HG02840 (cell line): ENCODE measurements around the gene RAET1E.
"Not testable (repeated sequence)": the region's sequence is repeated elsewhere in the genome, so short reads cannot be mapped to it uniquely, and the experiment has no call there.

ENCODE experiments used
- ATAC-seq: cut with Tn5 transposase; IDR thresholded peaks from one replicate; pipeline ENCODE4 v1.9.1; 2021; ENCODE audit warnings: mild to moderate bottlenecking, moderate library complexity, moderate number of reproducible peaks; ENCODE audit not compliant: unreplicated experiment, low FRiP score

Gene RAET1E

DNA sequence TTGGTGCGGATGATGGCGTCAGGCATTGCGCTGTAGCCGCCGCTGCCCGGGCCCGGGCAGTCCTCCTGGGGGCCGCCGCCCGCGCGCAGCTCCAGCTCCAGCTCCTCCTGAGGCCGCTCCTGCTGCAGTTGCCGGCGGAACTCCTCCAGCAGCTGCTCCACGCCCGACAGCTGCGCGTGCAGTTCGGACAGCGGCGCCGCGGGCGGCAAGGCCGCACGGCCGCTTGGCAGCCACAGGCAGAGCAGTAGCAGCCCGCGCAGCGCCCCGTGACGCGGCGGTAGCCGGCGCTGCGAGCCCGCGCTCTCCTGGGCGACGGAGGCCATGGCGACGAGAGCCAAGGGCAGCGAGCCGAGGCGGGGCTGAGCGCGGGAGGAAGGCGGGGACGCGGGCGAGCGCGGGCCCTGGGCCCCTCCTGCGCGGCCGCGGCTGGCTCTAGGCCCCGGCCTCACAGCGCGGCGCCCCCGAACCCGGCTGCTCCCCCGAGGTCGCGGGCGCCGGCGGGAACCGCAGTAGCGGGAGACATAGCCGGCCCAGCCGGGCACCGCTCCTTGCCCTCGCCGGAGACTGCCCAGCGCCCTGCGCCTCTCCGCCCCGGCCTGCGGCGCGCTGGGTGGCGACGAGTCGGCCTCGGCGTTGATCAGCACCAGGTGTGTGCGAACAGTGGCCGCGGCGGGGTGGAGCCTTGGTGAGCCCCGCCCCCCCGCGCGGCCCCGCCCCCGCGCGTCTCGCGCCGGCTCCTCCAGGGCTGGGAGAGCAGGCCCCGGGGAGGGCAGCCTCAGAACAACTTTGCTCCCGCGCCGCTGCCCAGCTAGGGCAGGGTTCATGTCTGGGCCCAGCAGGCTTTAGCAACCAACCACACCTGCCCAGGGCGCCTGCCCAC lies 34.0 kb downstream of the RAET1E start, which contains the start of gene LRP11:
TSS of gene LRP11 (minus strand) at position 662 of the 880 bp plus-strand sequence. CDS start at position 323, 339 bp downstream.
- ATAC-seq = peak; percentile 68

DNA sequence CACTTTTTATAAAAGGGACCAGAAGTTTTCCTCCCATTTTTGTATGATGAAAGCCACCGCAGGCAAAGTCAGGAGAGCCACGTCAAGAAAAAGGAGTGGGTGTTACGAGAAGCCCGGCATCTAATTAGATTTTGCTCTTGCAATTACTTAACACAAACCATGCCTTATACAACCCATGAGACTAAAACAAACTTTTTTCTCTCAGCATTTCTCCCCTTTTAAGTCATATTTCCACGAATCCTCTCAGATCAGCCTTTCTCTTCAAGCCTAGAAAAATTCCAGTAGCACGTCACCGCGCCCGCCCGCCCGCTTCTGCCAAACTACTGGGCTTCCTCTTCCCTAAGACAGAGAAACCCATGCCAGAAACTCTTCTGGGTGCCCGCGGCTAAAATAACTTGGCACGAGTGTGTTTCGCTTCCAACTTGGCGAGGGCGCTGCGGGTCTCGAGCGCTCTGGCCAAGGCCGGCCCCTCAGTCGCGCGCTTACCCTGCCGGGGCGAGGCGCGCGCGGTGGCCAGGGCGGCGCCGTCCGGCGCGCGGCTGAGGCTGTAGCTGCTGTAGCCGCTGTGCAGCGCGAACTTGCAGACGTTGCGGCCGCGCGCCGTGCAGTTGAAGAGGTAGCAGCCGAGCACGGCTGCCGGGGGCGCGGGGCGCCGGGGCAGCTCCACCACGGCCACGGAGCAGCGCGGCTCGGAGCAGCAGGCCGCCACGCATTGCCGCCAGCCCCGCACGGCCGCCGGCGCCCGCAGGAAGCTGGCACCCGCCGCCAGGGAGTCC lies 34.8 kb downstream of the RAET1E start:
- ATAC-seq = peak; percentile 27

DNA sequence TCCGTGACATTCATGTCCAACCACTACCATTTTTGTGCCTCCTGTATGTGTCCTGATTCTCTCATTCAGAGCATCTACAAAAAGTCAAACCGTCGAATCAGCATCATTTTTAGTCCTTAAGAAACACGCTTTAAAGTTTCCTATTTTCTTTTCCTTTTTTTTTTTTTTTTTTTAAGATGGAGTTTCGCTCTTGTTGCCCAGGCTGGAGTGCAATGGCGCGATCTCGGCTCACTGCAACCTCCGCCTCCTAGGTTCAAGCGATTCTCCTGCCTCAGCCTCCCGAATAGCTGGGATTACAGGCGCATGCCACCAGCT lies 35.5 kb downstream of the RAET1E start:
- ATAC-seq = not testable (repeated sequence)

DNA sequence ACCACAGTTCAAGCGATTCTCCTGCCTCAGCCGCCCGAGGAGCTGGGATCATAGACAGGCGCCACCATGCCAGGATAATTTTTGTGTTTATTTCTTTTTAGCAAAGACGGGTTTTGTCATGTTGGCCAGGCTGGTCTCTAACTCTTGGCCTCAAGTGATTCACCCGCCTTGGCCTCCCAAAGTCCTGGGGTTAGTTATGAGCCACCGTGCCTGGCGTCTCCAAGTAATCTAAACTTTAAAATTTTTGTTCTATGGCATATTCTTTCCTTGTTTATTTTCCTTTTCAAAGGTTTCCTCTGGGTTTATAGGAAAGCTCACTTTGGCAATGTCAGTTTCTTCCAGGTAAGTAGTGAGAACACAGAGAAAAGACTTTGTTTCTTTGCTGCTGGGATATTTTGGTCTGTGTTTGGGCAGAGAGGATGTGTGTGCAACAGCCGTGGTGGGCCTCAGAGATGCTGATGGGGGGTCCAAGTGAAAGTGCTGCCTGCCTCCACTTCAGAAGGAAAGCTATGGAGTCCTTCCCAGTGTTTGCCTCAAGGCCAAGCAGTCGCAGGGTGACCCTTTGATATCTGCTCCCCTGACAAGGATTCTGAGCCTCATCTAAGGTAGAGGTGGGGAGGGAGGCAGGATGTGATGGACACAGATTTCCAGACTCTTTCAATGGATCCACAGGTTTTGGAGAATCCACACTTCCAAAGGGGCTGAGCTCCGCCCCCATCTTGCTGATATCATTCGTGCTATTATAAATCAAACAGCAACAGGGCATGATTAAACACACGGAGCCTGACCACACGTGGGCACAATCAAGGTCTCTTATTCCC lies 36.1 kb downstream of the RAET1E start:
- ATAC-seq = no peak

DNA sequence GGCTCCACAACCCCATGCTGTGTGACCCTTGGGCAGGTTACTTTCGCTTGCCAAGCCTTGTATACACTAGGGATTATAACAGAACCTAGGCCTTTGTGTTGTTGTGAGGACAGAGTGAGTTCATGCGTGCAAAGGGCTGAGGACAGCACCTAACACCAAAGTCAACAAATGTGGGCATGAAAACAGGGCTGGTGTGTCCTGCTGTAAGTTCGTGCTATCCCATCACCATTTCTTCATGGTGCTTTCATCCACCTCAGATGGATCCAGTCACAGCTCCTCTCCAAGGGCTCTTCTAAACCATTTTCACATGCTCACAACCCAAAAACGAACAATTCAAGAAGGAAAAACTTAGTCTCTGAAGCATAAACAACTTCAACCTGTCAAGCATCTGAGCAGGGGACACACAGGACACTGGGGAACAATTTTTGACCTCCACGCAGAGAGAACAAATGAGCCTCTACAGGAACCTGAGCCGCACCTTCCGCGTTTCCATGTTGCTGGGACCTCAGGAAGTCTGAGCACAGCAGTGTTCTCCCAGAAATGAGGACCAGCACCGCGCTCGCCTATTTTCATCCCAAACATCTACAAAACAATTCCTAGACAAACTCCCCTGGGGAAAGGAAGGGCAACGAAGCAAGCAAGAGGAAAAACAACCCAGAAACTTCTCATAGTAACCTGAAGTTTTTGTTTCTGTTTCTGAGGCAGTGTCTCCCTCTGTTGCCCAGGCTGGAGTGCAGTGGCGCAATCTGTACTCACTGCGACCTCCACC lies 36.9 kb downstream of the RAET1E start:
- no peak for ATAC-seq

DNA sequence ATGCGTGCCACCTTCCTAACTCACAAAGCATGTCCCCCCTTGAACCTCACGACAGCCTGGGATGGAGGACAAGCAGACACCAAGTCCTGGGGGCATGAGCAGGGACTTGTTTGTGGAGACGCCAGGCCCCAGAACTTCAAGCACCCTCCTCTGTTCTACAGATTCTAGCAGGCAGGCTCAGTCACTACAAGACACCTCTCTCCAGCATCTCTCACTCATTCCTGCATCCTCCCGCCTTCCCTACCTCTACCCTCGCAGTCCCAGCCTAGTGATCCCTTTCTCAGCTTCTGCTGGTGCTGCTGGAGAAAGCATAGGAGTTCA lies 37.4 kb downstream of the RAET1E start:
- no peak for ATAC-seq

DNA sequence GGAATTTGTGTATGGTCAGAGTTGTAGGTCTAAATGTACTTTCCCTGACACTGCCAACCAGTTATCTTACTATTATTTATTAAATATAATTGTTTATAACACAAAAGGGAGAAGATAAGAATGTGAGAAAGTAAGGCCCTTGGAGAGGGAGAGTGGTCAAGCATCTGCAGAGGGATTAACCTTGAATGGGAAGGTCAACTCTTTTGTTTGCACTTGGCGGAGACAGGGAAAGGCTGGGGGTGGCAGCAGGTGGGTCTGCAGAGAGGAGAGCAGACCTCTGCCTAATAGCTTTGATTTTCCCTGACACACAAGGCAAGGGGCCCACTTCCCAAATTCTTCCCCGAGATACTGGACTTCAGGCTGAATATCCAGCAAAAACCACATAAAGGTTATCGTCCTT lies 38.0 kb downstream of the RAET1E start:
- no peak for ATAC-seq

DNA sequence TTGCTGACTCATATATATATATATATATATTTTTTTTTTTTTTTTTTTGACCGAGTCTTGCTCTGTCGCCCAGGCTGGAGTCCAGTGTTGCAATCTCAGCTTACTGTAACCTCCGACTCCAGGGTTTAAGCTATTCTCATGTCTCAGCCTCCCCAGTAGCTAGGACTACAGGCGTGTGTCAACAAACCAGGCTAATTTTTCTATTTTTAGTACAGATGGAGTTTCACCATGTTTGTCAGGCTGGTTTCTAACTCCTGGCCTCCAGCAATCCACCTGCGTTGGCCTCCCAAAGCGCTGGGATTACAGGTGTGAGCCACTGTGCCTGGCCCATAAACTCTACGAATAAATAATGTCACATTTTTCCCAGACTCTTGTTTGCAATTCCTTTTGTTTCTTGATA lies 38.5 kb downstream of the RAET1E start:
- no peak for ATAC-seq

DNA sequence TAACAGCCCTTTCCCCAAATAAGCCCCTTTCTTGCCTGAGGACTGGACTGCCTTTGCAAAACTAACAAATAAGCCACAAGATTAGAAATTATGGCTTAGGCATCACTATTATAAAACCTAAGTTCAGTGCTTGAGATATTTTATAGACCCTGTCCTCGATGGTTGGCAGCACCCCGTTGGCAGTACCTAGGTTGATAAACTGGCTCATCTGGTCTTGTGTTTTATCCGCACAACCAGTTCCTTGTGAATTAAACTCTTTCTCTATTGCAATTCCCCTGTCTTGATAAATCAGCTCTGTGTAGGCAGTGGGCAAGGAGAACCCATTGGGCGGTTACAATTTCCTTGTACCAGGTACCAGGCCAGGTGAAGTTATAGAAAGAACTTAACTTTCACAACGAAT lies 40.4 kb downstream of the RAET1E start:
- no peak for ATAC-seq

DNA sequence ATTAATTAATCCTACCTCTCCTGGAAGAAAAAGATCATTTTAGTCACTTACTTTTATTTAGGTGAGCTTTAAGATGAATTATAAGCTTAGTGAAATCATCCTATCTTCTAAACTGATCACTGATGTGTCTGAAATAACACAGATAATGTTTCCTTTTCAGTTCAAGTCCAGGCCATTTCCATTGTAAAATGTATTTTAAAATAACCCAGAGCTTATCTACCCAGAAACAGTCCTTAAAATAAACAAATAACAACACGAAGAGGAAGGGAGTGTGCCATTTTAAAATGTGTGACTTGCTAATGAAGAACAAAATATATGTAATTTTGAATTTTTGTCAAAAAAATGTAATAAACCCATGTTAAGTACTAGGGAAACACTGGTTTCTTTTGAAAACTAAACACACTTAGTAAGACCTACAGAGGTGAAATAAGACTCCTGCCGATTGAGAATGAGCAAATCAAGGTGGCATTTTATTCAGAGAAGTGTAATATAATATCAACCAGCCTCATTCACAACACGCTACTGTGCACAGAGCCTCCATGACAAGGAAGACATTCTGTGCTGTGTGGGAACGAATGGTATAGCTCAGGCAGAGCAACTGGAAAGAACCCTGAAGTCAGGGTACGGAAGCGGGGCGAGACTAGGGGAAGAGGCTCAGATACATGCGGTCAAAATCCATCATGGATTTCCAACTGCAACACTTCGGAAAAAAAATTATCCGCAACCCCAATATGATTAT lies 41.5 kb downstream of the RAET1E start:
- ATAC-seq = no peak

DNA sequence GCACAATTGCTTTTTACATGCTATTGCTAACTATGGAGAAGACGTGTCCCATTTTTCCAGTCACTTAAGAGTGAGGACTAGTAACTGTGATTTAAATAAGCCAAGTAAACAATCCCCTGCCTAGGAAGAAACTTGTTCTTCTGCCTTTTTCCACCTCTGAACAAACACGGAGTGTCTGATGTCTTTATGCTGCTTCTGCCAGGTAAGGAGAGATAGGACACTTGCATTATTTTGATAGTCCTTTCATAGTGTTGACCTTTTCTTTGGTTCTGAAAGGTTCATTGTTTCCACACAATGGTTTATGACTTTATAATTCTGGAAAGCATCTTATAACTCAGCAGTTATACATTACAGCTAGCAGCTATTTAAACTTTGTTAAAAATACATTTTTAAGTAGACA lies 42.2 kb downstream of the RAET1E start:
- no peak for ATAC-seq

DNA sequence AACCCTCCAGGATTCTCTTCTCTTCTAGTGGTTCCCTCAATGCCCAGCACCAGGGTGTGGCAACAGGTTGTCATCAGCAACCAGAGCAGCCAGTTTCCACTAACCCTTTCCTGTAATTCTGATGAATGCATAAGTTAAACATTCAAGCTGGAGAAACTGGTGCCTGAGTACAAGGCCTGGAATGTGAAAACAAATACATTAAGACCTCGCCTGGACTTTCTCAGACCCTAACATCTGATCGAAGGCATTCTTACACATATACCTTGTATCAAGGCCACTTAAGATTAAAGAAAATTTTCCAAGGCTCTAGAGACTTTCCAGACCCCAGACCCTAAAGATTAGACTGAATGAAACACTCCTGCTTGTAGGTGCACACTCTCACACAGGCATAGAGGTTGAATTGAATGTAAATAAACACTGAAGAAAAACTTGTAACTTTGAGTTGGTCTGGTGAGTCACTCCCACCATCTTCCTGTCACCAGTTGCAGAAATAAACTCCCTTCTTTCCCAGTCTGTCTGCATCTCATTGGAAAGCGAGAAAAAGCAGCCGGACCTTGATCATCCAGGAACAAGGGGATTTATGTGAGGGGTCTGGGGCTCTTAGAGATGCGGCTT lies 42.8 kb downstream of the RAET1E start:
- ATAC-seq = no peak

DNA sequence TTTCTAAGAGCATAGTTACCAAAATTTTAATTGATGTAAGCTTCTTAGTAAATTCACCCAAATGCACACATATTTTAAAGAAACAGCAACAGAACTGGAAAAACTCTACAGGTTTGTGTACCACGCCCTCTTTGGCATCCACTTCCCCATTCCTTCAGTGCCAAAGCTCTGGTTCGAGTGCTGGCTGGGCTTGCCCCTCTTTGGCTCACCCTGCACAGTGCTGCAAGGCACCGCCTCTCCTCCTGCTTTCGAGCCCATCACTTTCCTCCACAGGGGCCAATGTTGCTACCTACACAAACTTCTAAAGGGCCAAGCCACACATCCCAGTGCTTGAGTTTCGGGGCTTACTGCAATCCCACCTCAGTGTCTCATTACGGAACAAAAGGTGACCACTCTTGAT lies 43.4 kb downstream of the RAET1E start:
- no peak for ATAC-seq

DNA sequence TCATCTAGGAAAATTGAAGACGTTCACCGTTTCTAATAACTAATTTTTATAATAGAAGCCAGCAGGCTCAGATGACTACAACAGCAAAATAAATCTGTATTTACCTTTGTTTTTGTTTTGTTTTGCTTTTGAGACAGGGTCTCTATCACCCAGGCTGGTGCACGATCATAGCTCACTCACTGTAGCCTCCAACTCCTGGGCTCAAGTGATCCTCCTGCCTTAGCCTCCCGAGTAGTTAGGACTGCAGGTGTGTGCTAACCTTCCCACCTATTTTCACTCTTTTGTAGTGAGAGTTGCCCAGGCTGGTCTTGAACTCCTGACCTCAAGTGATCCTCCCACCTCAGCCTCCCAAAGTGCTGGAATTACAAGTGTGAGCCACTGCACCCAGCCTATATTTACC lies 43.9 kb downstream of the RAET1E start:
- not testable (repeated sequence) for ATAC-seq

DNA sequence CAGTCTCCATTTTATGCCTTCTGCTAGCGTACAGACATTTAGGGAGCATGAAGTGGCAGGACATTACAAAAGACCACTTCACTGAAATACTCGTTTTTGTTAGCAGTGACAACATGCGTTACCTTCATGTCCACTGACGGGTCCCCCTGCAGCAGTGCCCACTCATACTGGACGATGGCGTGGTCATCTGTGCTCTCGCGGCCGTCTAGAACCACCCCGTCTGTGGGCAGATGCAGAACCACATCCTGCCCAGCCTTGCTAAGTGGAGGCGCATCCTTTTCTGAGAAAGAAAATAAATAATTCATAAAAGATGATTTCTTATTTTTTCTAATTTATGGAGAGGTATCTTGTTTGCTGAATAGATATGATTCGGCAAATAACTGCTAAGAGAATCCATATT lies 45.0 kb downstream of the RAET1E start:
- ATAC-seq = no peak

DNA sequence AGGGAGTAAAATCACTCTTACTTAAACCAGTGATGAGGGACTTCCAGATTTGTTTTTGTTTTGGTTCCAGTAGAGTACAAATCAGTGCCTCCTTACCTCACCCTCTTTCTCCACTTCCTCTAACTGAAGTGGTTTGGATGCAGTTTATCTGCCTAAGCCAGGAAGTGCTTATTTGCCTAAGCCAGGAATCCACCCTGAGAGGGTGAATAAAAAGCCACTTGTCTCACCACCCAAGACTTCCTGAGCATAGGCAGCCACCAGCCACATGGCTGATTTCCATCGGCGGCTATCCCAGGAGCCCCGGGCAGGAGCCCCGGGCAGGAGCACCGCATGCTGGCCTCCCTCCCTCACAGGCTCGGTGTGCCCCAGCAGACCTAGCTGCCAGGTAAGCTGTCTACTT lies 45.7 kb downstream of the RAET1E start:
- no peak for ATAC-seq

DNA sequence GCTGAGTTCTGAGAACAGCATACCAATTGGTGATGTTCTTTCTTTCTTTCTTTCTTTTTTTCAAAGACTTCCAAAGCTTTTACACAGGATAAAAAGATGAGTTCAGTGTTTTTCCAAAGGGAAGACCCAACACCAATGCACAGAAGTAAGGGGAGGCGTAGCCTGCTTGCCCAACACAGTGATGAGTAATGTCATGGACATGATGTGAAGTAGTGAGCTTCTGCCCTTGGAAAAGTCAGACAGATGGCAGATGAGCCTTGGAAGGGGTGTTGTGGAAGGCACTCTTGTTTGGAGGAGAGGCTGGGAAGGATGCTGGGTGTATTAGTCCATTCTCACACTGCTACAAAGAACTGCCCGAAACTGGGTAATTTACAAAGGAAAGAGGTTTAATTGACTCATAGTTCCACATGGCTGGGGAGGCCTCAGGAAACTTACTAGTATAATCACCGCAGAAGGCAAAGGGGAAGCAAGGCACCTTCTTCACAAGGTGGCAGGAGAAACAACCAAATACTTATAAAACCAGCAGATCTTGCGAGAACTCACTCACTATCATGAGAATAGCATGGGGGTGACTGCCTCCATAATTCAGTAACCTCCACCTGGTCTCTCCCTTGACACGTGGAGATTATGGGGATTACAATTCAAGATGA lies 46.3 kb downstream of the RAET1E start:
- no peak for ATAC-seq

DNA sequence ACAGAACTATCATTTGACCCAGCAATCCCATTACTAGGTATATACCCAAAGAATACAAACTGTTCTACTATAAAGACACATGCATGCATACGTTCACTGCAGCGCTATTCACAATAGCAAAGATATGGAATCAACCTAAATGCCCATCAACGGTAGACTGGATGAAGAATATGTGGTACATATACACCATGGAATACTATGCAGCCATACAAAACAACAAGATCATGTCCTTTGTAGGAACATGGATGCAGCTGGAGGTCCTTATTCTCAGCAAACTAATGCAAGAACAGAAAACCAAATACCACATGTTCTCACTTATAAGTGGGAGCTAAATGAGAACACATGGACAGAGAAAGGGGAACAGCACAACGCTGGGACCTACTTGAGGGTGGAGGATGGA lies 49.6 kb downstream of the RAET1E start:
- not testable (repeated sequence) for ATAC-seq
